NCI-H526 treated with DMSO at 0.1 percent for 48 hours (cell line): Measurements from ENCODE around the gene OVCA2.
A peak's percentile ranks its signal among the peaks of the same experiment; 100 is the strongest.

ENCODE experiments used
- DNase-seq: peaks from one replicate; lab custom pipeline; 2025; lab: John Stamatoyannopoulos, UW

OVCA2 gene

DNA sequence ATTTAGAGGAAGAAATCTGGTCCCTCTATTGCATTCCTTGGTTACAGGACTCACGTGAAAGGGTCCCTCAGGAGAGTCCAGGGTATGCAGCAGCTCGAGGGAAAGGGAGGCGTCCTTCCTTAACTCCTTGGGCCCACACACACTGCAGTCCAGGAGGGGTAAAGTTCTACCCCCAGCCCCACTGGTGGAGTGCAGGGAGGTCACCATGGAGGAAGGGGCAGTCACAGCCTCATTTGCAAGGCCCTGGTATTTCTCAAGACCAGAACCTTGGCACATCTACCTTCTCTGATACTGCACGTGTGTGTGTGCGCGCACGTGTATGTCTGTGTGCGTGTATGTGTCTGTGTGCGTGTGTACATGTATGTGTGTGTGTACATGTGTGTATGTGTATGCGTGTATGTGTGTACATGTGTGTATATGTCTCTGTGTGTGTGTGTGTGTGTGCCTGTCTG, 24.2 kb downstream of the OVCA2 start:
- no peak for DNase-seq

DNA sequence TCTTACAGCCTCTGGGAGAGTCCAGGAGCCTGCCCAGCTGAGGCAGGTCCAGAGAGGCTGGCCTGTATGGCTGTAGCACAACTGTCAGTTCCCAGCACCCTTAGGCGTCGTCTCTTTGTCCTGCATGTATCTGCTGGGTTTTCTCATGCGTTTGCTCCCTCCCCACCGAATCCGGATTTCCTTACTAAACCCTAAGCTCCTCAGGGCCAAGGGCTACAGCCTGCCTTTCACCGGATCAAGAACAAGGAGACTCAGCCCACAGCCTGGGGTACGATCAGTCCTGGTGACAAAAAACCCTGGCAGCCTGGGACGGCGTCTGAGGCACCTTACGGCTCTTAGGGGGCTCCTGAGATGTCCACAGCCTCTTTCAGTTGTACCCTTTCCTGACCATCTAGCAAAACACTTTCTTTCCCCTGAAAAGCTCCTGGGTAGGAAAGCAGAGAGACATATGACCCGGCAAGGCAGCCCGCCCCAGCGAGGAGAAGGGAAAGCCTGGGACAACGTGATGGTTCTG, 25.3 kb downstream of the OVCA2 start:
- no peak for DNase-seq

DNA sequence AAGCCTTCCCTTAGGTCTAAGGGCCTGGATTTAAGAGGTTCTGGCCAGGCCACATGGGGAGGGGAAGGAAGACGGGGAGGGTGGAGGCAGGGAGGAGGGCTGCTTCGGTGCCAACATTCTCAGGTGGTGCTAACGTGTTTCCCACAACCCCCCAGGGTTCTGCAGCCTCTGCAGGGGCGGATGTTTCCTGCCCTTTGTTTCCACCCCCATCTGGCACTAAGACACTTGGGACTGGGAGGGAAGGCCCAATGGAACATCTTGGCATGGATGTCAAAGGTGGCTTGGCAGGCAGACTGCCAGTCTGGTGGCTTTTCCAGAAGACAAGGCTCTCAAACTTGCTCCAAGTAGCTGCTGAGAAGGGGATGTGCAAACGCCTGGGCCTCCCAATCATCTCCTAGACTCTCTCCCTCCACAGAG, 25.8 kb downstream of the OVCA2 start:
- no peak for DNase-seq

DNA sequence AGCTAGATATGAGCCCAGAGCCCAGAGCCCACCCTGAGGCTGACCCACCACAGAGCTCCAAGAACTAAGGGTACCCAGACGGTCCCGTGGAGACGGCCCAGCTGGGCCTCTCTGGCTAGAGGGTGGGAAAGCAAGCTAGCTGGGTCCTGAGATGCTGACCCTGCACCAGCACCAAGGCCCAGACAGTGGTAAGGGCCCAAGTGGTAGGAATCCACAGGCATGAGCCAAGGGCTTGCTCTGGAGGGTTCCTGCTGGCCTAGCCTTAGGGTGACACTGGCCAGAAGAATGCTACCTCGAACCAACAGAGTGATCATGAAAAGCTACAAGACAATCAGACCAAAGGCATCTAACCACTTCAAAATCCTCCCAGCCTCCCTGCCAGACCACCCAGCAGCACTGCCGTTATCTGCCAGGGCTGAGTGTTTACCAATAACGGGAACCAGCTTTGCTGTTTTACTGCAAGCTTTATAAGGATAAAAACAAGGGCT, 26.3 kb downstream of the OVCA2 start:
- DNase-seq: no peak

DNA sequence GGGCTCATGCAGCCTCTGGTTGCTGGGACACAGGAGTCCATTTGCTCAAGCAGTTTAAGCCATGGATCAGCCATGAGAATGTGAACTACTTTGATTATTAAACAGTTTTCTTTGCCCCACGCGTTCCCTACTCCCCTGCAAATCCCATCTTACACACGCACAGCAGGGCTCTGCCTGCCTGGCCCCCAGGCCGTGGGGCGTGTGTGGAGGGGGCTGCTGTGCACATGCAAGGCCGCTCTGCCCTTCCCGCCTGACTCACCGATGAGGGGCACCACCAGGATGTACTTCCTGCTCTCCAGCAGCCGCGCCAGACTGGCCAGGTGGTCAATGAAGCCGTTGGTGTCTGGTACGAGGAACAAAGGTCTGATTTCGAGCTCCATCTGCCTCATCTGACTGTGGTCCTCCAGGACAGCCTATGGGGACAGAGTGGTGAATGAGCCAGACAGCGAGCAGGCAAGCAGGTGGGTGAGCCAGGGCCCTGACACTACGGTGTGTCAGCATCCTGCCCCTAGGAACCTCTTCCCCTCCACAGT, 26.8 kb downstream of the OVCA2 start:
- peak; percentile 11 for DNase-seq

DNA sequence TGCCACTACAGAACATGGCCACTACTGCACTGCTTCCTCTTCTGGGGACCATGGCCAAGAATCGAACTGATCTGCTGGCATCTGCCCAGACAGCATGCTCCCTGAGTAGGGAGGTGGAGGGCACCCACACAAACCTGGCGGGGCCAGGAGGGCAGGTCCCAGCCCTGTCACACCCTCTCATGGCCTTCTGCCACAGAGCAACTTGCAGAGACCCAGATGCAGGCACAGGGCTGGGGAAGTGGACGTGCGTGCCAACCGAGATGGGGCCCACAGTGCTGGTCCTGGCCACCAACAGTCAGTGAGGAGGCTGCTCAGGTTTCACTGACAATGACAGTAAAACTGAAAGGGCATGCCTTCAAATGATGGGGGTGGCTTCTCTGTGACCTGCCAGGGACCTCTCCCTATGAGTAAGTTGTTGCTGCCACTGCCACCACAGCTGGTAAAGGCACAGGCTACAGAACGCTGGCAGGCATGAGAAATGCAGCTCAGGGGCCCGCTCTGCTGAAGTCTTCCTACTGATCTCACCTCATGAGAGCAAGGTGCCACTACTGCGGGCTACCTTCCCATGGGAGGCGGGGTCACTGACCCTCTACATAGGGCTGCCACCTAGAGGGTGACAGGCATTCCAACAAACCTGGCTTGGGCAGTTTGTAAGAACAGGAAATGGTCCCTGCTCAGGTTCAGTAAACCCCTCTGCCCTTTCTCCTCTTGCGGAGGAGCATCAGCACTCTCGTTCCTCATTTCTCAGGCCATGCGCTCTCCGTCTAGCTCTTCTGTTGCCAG, 28.6 kb downstream of the OVCA2 start:
- DNase-seq: no peak

DNA sequence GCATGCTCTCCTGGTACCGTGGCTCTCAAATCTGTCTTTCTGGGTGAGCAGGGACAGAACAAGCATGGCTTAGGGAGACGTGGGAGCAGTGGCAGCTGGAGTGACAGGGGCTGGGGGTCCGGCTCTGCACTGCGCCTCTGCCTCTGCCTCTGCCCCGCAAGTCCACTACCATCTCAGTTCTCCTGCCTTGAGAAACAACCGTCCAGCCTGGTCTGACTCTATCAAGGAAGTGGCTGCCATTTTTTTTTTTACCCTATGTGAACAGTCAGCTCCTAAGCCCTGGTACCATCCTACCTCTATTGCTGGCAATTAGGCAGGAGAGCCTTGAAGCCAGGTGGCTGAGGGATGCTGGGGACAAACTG, 29.2 kb downstream of the OVCA2 start:
- DNase-seq: no peak

DNA sequence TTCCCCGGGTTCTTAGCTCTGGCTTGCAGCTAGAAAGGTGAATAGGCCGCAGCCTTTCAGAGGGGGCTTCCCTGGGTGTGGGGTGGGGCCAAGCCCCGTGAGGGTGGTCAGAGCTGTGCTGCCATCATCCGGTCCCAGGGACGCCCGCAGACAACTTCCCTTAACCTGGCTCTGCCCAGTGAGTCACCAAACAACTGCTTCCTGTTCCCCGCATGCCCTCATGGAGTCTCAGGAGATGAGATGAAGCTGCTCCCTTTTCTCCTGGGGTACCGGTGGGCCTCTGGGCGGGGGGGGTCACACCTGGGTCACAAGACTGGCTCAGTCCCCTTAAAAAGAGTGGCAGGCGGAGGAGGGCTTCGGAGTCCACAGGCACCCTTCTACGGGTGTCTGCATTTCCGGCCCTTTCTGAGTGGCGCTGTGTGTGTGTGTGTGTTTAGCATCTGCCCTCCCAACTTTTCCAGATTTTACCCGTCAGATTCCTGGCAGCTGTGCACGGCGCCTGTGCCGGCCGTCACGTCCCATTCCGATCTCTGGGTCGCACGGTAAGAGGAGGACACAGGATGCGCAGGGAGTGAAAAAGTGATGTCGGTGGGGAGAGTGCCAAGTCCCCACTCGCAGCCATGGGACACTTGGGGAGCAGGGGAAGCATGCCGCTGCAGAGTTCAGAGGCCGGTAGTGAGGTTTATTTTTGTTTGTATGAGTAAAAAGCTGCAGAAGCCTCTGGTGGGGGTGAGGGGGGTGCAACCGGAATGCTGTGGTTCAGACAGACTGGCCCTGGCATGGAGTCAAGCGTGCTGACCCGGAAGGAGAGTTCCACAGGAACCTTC, 29.8 kb downstream of the OVCA2 start:
- no peak for DNase-seq

DNA sequence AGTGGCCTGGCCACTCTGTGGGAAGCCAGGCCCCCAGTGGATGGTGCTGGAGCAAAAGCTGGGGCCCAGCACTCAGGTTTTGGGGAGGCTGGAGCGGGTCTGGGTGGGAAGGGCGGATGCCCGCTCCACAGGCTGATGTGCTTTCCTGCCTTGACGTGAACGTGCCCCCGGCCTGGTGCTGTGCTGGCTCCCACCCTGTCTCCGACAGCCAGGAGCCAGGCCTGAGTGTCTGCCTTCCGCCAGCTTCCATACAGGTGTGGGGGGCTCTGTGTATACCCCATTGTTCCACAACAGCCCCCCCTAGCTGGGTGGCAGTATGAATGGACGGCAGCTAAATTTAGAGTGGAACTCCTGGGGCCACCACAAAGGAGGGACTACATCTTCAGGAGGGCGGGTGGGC, 33.1 kb downstream of the OVCA2 start:
- no peak for DNase-seq

DNA sequence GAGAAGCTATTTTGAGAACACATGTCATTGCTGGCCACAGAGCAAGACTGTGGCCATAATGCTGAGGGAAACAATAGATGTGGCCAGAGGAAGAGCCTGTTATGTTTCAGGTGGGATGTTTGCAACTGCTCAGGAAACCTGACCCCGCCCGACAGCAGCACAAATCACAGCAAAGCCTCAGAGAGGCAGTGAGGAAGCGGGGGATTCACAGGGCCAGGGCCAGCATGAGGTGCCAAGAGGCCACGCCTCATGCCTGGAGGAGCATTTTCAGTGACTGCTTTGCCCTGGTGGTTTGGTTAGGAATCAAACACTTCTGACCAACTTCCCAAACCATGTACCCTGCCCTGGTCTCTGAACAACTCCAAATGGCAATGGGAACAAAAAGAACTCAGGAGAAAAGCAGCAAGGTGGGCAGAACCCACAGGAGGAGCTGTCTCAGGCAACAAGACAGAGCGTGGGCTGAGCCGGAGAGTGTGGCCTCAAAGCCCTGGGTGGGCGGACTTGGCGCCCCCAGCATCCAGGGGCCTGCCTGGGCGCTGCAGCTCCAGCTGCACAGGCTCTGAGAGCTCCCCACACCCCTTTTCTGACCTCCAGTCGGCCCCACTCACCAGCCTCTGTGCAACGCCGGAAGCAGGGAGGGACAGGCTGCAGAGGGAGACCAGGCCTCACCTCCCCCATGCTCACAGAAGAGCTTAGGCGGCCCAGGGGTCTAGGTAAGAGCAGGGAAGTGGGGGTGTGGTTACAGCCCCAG, 33.7 kb downstream of the OVCA2 start:
- DNase-seq: no peak

DNA sequence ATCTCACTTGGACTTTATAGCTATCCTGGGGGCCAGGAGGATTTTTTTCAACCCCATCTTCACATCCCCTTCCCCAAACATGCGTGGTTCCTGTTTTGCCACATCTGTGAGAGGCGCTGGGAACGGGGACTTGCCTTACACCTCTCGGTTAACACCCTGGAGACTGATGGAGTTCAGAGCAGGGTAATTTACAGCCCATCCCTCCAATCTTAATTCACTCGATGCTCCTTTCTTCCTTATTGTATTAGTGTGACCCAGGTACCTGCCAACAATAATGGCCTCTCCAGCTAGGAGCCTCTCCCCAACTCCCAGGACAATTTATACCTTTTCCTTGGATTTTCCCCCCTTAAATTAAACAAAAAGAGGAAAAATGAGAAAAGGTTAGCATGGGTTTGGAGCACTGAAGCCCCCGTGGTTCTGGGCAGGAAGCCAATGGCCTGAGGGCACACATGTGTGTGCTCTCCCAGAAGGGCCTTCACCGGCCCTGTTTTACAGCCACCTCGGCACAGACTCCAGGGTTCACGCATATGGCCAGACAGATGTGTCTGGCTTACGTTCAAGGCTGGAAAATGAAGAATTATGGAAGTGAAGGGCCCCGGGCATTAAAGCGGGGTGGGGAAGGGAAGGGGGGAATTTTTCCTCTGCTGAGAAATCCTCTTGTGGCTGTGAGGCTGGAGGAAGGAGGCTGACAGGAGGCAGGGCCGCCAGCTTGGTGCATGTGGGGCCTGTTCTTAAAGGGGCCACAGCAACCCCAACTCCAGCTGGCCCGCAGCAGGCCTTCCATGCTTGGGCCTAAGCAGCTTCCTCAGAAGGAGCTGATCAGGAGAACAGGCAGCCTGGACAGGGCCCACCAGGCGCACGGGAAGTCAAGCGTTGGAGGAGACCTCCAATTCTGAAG, 34.5 kb downstream of the OVCA2 start:
- DNase-seq: no peak

DNA sequence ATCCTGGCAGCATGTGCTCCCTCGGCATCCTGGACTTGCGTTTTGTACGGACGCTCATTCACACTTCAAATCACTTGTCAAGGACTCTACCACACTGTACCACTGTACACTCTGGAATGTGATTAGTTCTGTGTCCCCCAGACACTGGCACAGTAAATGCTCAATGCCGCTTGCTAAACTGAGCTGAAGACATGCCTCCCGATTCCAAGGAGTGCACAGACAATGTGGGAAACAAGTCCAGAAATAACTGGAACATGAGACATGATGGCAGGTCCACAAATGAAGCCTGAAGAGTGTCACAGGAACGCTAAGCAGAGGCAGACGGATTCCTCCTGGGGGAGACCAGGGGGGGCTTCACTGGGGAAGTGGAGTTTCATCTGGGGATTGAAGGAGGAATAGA, 35.2 kb downstream of the OVCA2 start:
- DNase-seq: no peak

DNA sequence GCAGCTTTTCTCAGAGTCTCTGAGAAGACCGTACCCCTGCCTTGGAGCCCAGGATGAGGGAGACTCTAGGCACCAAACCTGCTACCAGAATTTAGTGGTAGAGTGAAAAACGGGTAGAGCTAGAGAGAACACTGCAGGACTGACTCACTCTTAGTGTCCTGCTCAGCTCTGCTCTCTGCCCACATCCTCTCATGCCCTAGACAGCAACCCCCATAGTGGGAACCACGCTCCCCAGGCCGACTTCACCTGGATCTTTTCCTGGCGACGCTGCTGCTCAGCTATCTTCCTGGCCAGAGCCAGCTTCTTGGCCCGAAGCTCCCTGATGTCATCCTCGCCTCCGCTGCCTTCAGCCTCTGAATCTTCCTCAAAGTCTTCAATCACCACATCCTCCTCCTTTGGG, 39.7 kb downstream of the OVCA2 start:
- DNase-seq: no peak

DNA sequence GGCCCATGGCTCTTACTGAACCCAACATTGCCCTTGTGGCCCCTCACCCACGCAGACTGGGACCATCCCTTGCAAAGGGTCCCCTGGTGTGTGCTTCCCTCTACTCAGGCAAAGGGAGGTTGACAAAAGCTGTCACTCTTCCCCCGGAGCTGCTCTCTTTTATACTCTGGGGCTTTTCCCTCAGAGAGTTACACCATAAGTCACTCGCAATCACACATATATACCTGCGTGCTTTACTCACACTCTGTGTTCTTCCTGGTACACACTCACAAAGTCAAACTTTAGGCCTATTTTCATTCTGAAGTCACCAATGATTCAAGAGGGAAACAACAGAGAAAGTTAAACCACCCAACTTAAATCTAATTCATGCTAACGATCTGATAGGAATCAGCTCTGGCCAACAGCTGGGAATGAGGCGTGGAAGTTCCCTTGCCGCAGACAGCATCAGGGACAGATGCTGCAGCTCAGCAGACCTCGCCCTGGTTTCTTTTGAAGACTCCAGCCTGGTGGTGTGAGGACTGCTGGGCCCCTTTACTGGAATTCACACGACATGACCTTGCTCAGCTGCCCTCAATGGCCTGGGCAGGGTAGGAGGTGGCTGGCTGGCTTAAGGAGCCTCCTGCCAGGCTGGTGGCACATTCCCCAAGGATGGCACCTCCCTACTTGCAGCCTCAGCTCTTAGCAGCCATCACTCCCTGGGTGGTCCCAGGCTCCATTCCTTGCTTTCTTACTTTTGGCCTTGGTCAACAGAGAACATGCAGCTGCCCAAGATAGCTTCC, 40.4 kb downstream of the OVCA2 start:
- no peak for DNase-seq

DNA sequence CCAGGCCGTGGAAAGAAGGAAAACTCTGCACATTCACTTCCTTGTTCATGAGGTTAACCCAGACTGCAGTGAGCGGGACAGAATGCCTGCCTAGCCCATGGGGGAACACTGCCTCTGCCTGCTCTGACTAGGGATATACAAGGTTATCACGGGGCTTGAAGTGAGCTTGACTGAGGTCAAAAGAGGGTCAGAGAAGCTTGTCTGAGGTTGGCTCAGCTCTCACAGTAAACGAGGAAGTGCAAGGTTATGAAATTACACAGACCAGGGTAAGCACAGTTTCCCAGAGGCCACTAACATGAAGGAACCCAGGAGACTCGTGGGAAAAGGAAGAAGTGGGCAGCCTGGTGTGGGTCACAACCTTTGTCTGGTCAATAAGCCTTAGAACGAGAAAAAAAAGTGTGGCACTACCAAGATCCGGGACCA, 41.8 kb downstream of the OVCA2 start:
- DNase-seq: no peak

DNA sequence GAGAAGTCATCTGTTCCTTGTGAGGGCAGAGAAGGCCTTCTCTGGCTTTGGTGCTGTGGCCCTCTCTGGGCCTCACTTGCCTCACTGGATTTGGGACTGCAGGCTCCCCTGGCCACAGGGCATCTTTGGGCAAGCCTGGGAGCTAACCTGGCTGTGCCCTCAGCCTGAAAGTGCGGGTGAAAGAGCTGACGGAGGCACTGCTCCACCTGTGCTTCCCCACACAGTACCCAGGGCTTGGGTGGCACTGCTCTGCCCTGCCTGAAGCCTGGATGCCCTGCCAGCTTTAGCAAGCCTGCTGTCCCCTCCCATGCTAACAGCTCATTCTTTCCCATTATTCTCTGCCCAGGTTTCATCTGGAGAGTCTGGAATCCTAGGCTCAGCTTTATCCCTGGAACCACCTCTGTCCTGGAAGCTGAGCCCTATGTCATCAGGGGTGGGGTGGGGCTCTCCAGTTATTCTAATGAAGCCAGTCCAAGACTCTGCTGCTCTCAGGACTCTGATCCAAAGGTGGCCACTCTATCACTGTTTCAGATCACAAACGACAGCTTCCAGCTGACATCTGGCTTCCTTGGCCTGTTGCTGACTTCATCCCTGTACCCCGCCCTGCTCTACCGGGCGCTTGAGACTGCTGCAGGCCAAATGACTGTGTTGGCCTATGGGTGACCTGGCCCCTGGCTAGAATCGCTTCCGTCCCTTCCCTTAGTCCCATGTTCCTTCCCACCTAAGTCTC, 42.4 kb downstream of the OVCA2 start:
- DNase-seq: no peak

DNA sequence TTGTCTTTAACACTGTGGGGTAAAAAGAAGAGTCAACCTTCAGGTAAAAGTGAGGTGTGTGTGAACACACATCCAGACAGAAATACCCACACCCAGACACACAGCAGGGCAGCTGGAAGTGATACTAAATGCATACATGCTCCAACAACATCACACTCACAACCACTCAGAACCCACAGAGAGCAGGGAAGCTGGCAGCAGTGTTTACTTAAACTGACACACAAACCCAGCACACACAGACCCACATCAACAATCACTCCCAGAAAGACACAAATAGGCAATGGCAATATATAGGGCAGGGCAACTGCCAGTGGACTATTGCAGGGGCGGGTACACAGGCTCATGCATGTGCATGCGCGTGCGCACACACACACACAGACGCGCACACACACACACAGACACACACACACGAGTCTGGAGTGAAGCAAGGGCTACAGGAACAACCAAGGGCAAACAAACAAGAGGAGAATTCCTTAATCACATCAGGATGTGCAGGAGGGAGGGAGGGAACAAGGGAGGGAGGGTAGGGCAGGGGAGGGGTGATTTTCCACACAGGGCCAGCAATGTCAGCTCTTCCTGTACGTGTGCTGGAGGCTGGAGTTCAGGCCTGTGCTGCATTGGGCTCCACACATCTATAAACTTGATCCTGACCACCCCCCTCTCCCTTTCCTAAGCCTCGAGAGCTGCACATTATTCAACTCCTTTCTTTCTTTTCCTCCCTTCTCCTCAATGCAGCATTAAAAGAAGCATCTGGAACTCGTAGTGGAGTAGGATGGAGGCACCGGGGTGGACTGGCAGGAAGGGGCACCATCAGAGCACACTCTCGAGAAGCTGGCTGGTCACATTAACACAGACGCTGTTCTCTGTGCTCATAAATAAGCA, 43.2 kb downstream of the OVCA2 start:
- no peak for DNase-seq

DNA sequence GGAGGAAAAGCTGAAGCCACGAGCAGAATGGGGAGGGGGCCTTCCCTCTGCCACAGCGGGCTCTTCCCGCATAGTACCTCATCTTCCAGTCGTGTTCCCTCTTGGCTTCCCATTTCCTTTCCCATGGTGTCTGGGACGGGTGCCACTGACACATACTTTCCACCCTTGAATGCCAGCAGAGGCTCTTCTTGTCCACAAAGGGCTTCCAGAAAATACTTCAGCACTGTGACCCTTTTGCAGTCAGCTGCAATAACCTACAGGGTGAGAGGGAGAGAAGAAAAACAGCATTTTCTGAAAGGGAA, 43.8 kb downstream of the OVCA2 start:
- no peak for DNase-seq

DNA sequence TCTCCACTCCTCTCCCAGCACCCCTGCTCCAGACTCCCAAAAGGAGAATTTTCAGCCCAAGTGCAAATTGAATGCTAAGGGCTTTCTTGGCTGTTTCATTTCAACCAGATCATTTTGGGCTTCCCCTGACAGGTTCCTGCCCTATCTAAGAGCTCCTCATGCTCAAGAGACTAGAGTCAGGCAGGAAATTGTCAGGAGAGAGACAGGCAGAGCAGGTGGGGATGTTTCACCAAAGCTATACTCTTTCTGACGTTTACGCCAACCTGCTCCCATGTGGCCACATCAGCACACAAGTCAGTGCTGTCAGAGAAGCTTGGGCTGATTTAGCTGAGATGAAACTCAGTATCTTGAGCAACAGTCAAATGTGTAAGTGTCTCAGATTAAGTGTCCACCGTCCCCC, 44.5 kb downstream of the OVCA2 start:
- DNase-seq: no peak
